ENCODE data around the gene BCL11A.
A peak's percentile ranks its signal among the peaks of the same experiment; 100 is the strongest.

BCL11A gene

GRCh38 chr2:60484133-60484645 lies 69.3 kb downstream of the BCL11A start:
- DNase-seq (ENCODE audit: low read depth): peak; percentile 77

GRCh38 chr2:60483401-60483800 lies 70.1 kb downstream of the BCL11A start:
- DNase-seq (ENCODE audit: low read depth): peak; percentile 86

GRCh38 chr2:60482222-60482621 lies 71.2 kb downstream of the BCL11A start:
- no peak for DNase-seq (ENCODE audit: low read depth)

- no peak for DNase-seq (ENCODE audit: low read depth)
Measured at GRCh38 chr2:60481257-60481656, 72.2 kb downstream of the BCL11A start.

- DNase-seq (ENCODE audit: low read depth): no peak
Measured at GRCh38 chr2:60480089-60480773, 73.2 kb downstream of the BCL11A start.

- DNase-seq (ENCODE audit: low read depth): no peak
Measured at GRCh38 chr2:60479226-60480088, 74.0 kb downstream of the BCL11A start.

- no peak for DNase-seq (ENCODE audit: low read depth)
Measured at GRCh38 chr2:60478660-60479059, 74.8 kb downstream of the BCL11A start.

GRCh38 chr2:60476206-60476954 lies 77.1 kb downstream of the BCL11A start:
- no peak for DNase-seq (ENCODE audit: low read depth)

GRCh38 chr2:60475123-60475830 lies 78.2 kb downstream of the BCL11A start:
- no peak for DNase-seq (ENCODE audit: low read depth)

- DNase-seq (ENCODE audit: low read depth): no peak
Measured at GRCh38 chr2:60474301-60474700, 79.2 kb downstream of the BCL11A start.

- DNase-seq (ENCODE audit: low read depth): no peak
Measured at GRCh38 chr2:60473546-60473945, 79.9 kb downstream of the BCL11A start.

GRCh38 chr2:60472663-60473289 lies 80.7 kb downstream of the BCL11A start:
- no peak for DNase-seq (ENCODE audit: low read depth)

GRCh38 chr2:60472041-60472440 lies 81.4 kb downstream of the BCL11A start:
- no peak for DNase-seq (ENCODE audit: low read depth)

GRCh38 chr2:60470340-60470739 lies 83.1 kb downstream of the BCL11A start:
- DNase-seq (ENCODE audit: low read depth): no peak

- DNase-seq (ENCODE audit: low read depth): peak; percentile 21
Measured at GRCh38 chr2:60469536-60470317, 83.7 kb downstream of the BCL11A start.

- DNase-seq (ENCODE audit: low read depth): peak; percentile 76
Measured at GRCh38 chr2:60468382-60469085, 84.9 kb downstream of the BCL11A start.

- DNase-seq (ENCODE audit: low read depth): no peak
Measured at GRCh38 chr2:60466161-60466702, 87.2 kb downstream of the BCL11A start.

GRCh38 chr2:60465736-60466135 lies 87.7 kb downstream of the BCL11A start:
- DNase-seq (ENCODE audit: low read depth): no peak

GRCh38 chr2:60463249-60463648 lies 90.2 kb downstream of the BCL11A start:
- peak; percentile 69 for DNase-seq (ENCODE audit: low read depth)
